HepG2 (cell line): ENCODE results near the gene CAMK1. TPM values are rescaled to one million over a fixed set of nuclear protein-coding genes. Genes with fewer than 3 reads are reported as not detected.

Experiments
- ATAC-seq: fragments of 200-7000 bp; cut with Tn5 transposase; 3 replicates; pipeline ENCODE4 v1.9.1; 2020; ENCODE audit warnings: mild to moderate bottlenecking, moderate library complexity
- BruUV-seq: library from RNA; stranded (reverse); fragments of 400-500 nt; replicated peaks from 2 replicates; lab custom pipeline; 2021; lab: Mats Ljungman, UMichigan
- CTCF ChIA-PET: fragments of 300-600 bp; formaldehyde crosslinking; extraction: SDS; loops from one replicate; lab custom pipeline; 2021; ENCODE audit warnings: low total read pairs, inconsistent platforms, low intra/inter-chr PET ratio; lab: Yijun Ruan, JAX
- POLR2A ChIA-PET: fragments of 350-600 bp; sonication (Branson Sonifier 250); formaldehyde crosslinking; loops from one replicate; lab custom pipeline; 2020; ENCODE audit warnings: antibody characterized with exemption, inconsistent platforms; lab: Yijun Ruan, JAX
- DNase-seq: peaks from one replicate; pipeline ENCODE4 v3.0.0-alpha.2; 2015; ENCODE audit warnings: low spot score
- FAIRE-seq: peaks from 3 replicates; lab custom pipeline; 2011; peaks lifted over from hg19 to GRCh38; lab: Jason Lieb, UNC
- H2AFZ ChIP-seq: one replicate; pipeline ENCODE4 v1.6.1; 2011; ENCODE audit warnings: low read length, inconsistent platforms
- H3K27ac ChIP-seq: fragments of 300-600 bp; 3 replicates; pipeline ENCODE4 v1.8.0; 2011; ENCODE audit warnings: mixed run types, mild to moderate bottlenecking, mixed read lengths, low read length, inconsistent platforms; ENCODE audit not compliant: insufficient read depth; ENCODE audit errors: extremely low read length
- H3K27me3 ChIP-seq, 2 experiments: fragments of 200-600 bp in 1 of 2; 2 replicates in 1 of 2; 3 replicates in 1 of 2; pipeline versions ENCODE4 v1.6.0 to v1.8.0; 2011; ENCODE audit warnings: low read length in 2 of 2, mild to moderate bottlenecking in 2 of 2, moderate library complexity in 2 of 2, inconsistent platforms in 1 of 2; ENCODE audit not compliant: insufficient read depth in 2 of 2, control insufficient read depth in 1 of 2
- H3K36me3 ChIP-seq, 2 experiments: fragments of 200-600 bp in 1 of 2; replicated peaks in 1 of 2; 2 replicates in 1 of 2; 3 replicates in 1 of 2; pipeline versions ENCODE4 v1.5.1 to v1.8.0; 2011; ENCODE audit warnings: low read length in 2 of 2, inconsistent platforms in 1 of 2; ENCODE audit not compliant: insufficient read depth in 2 of 2, control insufficient read depth in 1 of 2
- H3K4me1 ChIP-seq: 2 replicates; pipeline ENCODE4 v1.5.1; 2012; ENCODE audit warnings: low read length, inconsistent platforms; ENCODE audit not compliant: insufficient read depth
- H3K4me2 ChIP-seq: 2 replicates; pipeline ENCODE4 v1.6.0; 2011; ENCODE audit warnings: low read depth, low read length, inconsistent platforms
- H3K4me3 ChIP-seq, 3 experiments: fragments of 200-600 bp in 1 of 3; sonication (generic), shearing (Covaris generic) in 1 of 3; replicated peaks in 1 of 3; 2 replicates each; pipeline ENCODE4 v1.5.1; 2011 to 2016; ENCODE audit warnings: low read length in 3 of 3, inconsistent platforms in 2 of 3, low read depth in 2 of 3, mild to moderate bottlenecking in 2 of 3, control low read depth in 1 of 3, mixed read lengths in 1 of 3; ENCODE audit not compliant: insufficient read depth in 1 of 3
- H3K79me2 ChIP-seq: one replicate; pipeline ENCODE4 v1.6.1; 2011; ENCODE audit warnings: low read length, inconsistent platforms; ENCODE audit not compliant: insufficient read depth
- H3K9ac ChIP-seq: 2 replicates; pipeline ENCODE4 v1.6.0; 2011; ENCODE audit warnings: mild to moderate bottlenecking, low read depth, low read length, inconsistent platforms; ENCODE audit not compliant: insufficient read depth
- H3K9me3 ChIP-seq: 2 replicates; pipeline ENCODE4 v1.5.1; 2012; ENCODE audit warnings: mild to moderate bottlenecking, low read length
- H4K20me1 ChIP-seq: 2 replicates; pipeline ENCODE4 v1.6.0; 2011; ENCODE audit warnings: inconsistent platforms, mild to moderate bottlenecking, low read length, moderate library complexity; ENCODE audit not compliant: insufficient read depth
- ARID5B ChIP-seq: IDR thresholded peaks from 2 replicates; pipeline ENCODE4 v1.4.0; 2020; ENCODE audit warnings: mild to moderate bottlenecking, missing genetic modification reagents
- CENPX ChIP-seq: sonication (generic); formaldehyde crosslinking; IDR thresholded peaks from 2 replicates; pipeline ENCODE4 v1.9.0; 2021; ENCODE audit warnings: mild to moderate bottlenecking, missing genetic modification reagents, moderate library complexity
- DPF2 ChIP-seq: sonication (generic); formaldehyde crosslinking; IDR thresholded peaks from 2 replicates; pipeline ENCODE4 v1.4.0; 2020; ENCODE audit warnings: mild to moderate bottlenecking, low read depth, missing genetic modification reagents, borderline replicate concordance
- EHMT2 ChIP-seq: fragments of 200-600 bp; sonication (generic); IDR thresholded peaks from 2 replicates; pipeline ENCODE4 v1.7.0; 2017; ENCODE audit warnings: antibody characterized with exemption, low read depth, low read length, borderline replicate concordance
- HOXA9 ChIP-seq: sonication (generic); formaldehyde crosslinking; IDR thresholded peaks from 2 replicates; pipeline ENCODE4 v1.8.1; 2022; ENCODE audit warnings: missing genetic modification reagents, mild to moderate bottlenecking, moderate library complexity, borderline replicate concordance
- MTA1 ChIP-seq: sonication (generic); formaldehyde crosslinking; IDR thresholded peaks from 2 replicates; pipeline ENCODE4 v1.4.0; 2020; ENCODE audit warnings: missing genetic modification reagents, mild to moderate bottlenecking, borderline replicate concordance
- SATB2 ChIP-seq: sonication (generic); formaldehyde crosslinking; IDR thresholded peaks from 2 replicates; pipeline ENCODE4 v1.5.0; 2020; ENCODE audit warnings: missing genetic modification reagents
- SMYD3 ChIP-seq: sonication (generic); formaldehyde crosslinking; IDR thresholded peaks from 2 replicates; pipeline ENCODE4 v1.8.1; 2023; ENCODE audit warnings: mild to moderate bottlenecking, missing genetic modification reagents
- TBL1XR1 ChIP-seq: fragments of 150-350 bp; IDR thresholded peaks from 2 replicates; pipeline ENCODE4 v1.6.1; 2014; ENCODE audit warnings: borderline replicate concordance, low read length; ENCODE audit not compliant: partially characterized antibody
- ZHX1 ChIP-seq: sonication (generic); formaldehyde crosslinking; IDR thresholded peaks from 2 replicates; pipeline ENCODE4 v1.8.1; 2022; ENCODE audit warnings: low read depth, mild to moderate bottlenecking, missing genetic modification reagents
- ZNF17 ChIP-seq: sonication (generic); formaldehyde crosslinking; IDR thresholded peaks from 2 replicates; pipeline ENCODE4 v1.5.0; 2020; ENCODE audit warnings: mild to moderate bottlenecking, missing genetic modification reagents
- ZNF451 ChIP-seq: sonication (generic); formaldehyde crosslinking; IDR thresholded peaks from 2 replicates; pipeline ENCODE4 v1.5.0; 2020; ENCODE audit warnings: mild to moderate bottlenecking, missing genetic modification reagents
- ZNF556 ChIP-seq: sonication (generic); formaldehyde crosslinking; IDR thresholded peaks from 2 replicates; pipeline ENCODE4 v1.4.0; 2020; ENCODE audit warnings: mild to moderate bottlenecking, missing genetic modification reagents, borderline replicate concordance
- ZNF569 ChIP-seq: sonication (generic); formaldehyde crosslinking; IDR thresholded peaks from 2 replicates; pipeline ENCODE4 v1.5.0; 2020; ENCODE audit warnings: mild to moderate bottlenecking, missing genetic modification reagents, moderate library complexity, borderline replicate concordance
- ZNF577 ChIP-seq: sonication (generic); formaldehyde crosslinking; IDR thresholded peaks from 2 replicates; pipeline ENCODE4 v1.4.0; 2020; ENCODE audit warnings: mild to moderate bottlenecking, low read depth, missing genetic modification reagents, borderline replicate concordance
- WGBS: methylation state at CpG from one replicate; pipeline ENCODE4 v1.1.6; 2017; ENCODE audit warnings: low lambda C conversion rate; 5-methylcytosine and 5-hydroxymethylcytosine counted together
- in situ Hi-C: cut with HindIII; loops from 2 replicates; pipeline ENCODE4 v1.10.0; 2017; ENCODE audit warnings: low pct_unique_long_range_greater_than_20kb; ENCODE audit not compliant: extremely low pct_ligation_motif_present
- intact Hi-C: fragments of 100-400 bp; cut with micrococcal nuclease; formaldehyde crosslinking; loops from one replicate; pipeline ENCODE4 v1.10.0; 2022; ENCODE audit not compliant: unreplicated experiment
- polyA plus RNA-seq, 8 experiments: library from polyadenylated mRNA; depleted of rRNA in 3 of 8; stranded (reverse) in 7 of 8; unstranded in 1 of 8; fragments of >200 nt; fragmentation: Illumina TruSeq in 4 of 8; extraction: Trizol in 4 of 8; gene quantifications; 2 replicates each; pipeline versions ENCODE4 v1.2.1 to v1.2.3, GENCODE V29; 2011 to 2016; ENCODE audit warnings: low read depth in 4 of 8, missing spikeins in 1 of 8, mixed read lengths in 1 of 8; ENCODE audit not compliant: insufficient read depth in 1 of 8
- total RNA-seq, 5 experiments: library from RNA; depleted of rRNA; stranded (reverse); fragments of >200 nt; fragmentation: Illumina TruSeq; extraction: Trizol; gene quantifications; 2 replicates each; pipeline ENCODE4 v1.2.3, GENCODE V29; 2016; ENCODE audit warnings: low read depth in 1 of 5

CAMK1 gene
- total and polyA plus RNA-seq, 2 of the 13 experiments (the other 11 are each of a cell fraction or from before 2014, with no cell fraction given): 26.4 to 53.3 TPM

GRCh38 chr3:9786825-9787669, 17.3 kb upstream of the CAMK1 start (continued):
- TF ChIP-seq ARID5B (CRISPR knock-in tag) (no peak), ZNF17 (no peak), CENPX (CRISPR knock-in tag) (no peak)

- DNase-seq (no peak), FAIRE-seq (no peak), ATAC-seq (no peak)
- Histone ChIP-seq H3K27ac (no peak overlapping the region), H3K27me3 (no peaks in the 10 kb centered on the region), H3K4me2 (no peak overlapping the region), H2AFZ (no peak overlapping the region), H3K4me3 (no peak overlapping the region), H3K9ac (no peak overlapping the region), H3K4me1 (peaks cover 22% of the 10 kb centered on the region), H3K79me2 (peaks cover under 1% of the 10 kb centered on the region), H4K20me1 (no peaks in the 10 kb centered on the region), H3K9me3 (no peaks in the 10 kb centered on the region), H3K36me3 (peaks cover 16 to 67% of the 10 kb centered on the region in 2 experiments)
- CTCF ChIA-PET: no interaction called here
- BruUV-seq: no TSS peak
- intact Hi-C loops: no loop called here
- 94% methylated on average over 7 of the region's 7 CpGs for WGBS
- in situ Hi-C loops: no loop called here
- POLR2A ChIA-PET: no interaction called here
- TF ChIP-seq ZNF451 (no peak), MTA1 (no peak), EHMT2 (no peak), ZNF556 (no peak), SATB2 (no peak), ZNF577 (CRISPR knock-in tag) (no peak), HOXA9 (CRISPR knock-in tag) (no peak), TBL1XR1 (no peak), ZHX1 (CRISPR knock-in tag) (no peak), DPF2 (no peak), ZNF569 (CRISPR knock-in tag) (no peak), SMYD3 (CRISPR knock-in tag) (no peak)
These were observed 16.5 kb upstream of the CAMK1 start for GRCh38 chr3:9786209-9786739.
